Heart right ventricle (tissue), 16 donors: ENCODE results near the gene AGPAT2. TPM values are rescaled to one million over a fixed set of nuclear protein-coding genes. Genes with fewer than 3 reads are reported as not detected.

ENCODE experiments used
- ATAC-seq, 8 donors: fragments of 200-7000 bp; cut with Tn5 transposase; one replicate each; pipeline ENCODE4 v1.9.1; 2020; ENCODE audit warnings: mild to moderate bottlenecking in 8 of 8, moderate library complexity in 8 of 8, moderate number of reproducible peaks in 1 of 8
- DNase-seq, 2 donors: peaks; one replicate each; pipeline ENCODE4 v3.0.0-alpha.2; 2020
- H3K27ac ChIP-seq, 10 donors: fragments of 200-600 bp; sonication (generic) in 2 of 10; one replicate each; pipeline versions ENCODE4 v1.5.0 to v1.8.0; 2020 to 2022; ENCODE audit warnings: mild to moderate bottlenecking in 3 of 10
- H3K27me3 ChIP-seq, 7 donors: fragments of 200-600 bp; one replicate each; pipeline ENCODE4 v1.8.0; 2021 to 2022; ENCODE audit warnings: mild to moderate bottlenecking in 2 of 7
- H3K36me3 ChIP-seq, 9 donors: fragments of 200-600 bp; sonication (generic) in 1 of 9; one replicate each; pipeline versions ENCODE4 v1.5.0 to v1.8.0; 2020 to 2022; ENCODE audit warnings: mild to moderate bottlenecking in 2 of 9
- H3K4me1 ChIP-seq, 9 donors: fragments of 200-600 bp; sonication (generic) in 1 of 9; one replicate each; pipeline versions ENCODE4 v1.5.0 to v1.8.0; 2020 to 2022; ENCODE audit warnings: mild to moderate bottlenecking in 4 of 9
- H3K4me3 ChIP-seq, 10 donors: fragments of 200-600 bp; sonication (generic) in 2 of 10; one replicate each; pipeline versions ENCODE4 v1.5.0 to v1.8.0; 2020 to 2022; ENCODE audit warnings: mild to moderate bottlenecking in 7 of 10, moderate library complexity in 2 of 10
- H3K9me3 ChIP-seq, 11 donors: fragments of 200-600 bp in 10 of 11; sonication (generic) in 2 of 11; one replicate each; pipeline versions ENCODE4 v1.5.0 to v1.8.0; 2013 to 2022; ENCODE audit warnings: mild to moderate bottlenecking in 2 of 11, control low read depth in 1 of 11, moderate library complexity in 1 of 11
- WGBS, 2 donors: extraction: QIAGEN DNeasy Blood & Tissue Kit; methylation state at CpG; one replicate each; pipeline ENCODE4 v1.1.7; 2013; ENCODE audit warnings: inconsistent platforms in 1 of 2; 5-methylcytosine and 5-hydroxymethylcytosine counted together
- intact Hi-C, 10 donors: fragments of 100-400 bp; cut with DNase I; formaldehyde crosslinking; loops; one replicate each; pipeline versions ENCODE4 v1.11.1 to v1.14.2; 2022
- polyA plus RNA-seq, 2 donors: library from polyadenylated mRNA; stranded (reverse); fragments of 200-250 nt; gene quantifications; one replicate each; pipeline ENCODE4 v1.2.3, GENCODE V29; 2013
- total RNA-seq, 10 donors: library from RNA; stranded (reverse); fragmentation: NEBNext Ultra II Directional in 3 of 10; extraction: Animal tissue kit (Norgen Biotek cat#: 25700) in 3 of 10; gene quantifications; one replicate each; pipeline versions ENCODE4 v1.2.1 to v1.2.4, GENCODE V29; 2021 to 2023
- TF ChIP-seq, protein P1 (sequence below), 9 donors: fragments of 200-600 bp; sonication (generic) in 2 of 9; IDR thresholded peaks; one replicate each; pipeline versions ENCODE4 v1.5.0 to v1.8.0; 2021 to 2022; ENCODE audit warnings: antibody characterized with exemption in 9 of 9, mild to moderate bottlenecking in 5 of 9, moderate library complexity in 1 of 9
- donor health status: Arrhythmogenic right ventricular cardiomyopathy.
- donor health status: ischemic (EF 13 %, LVEDD 7.1; RV severe dilation, severe dysfunction).
- donor health status: healthy with polysubstance abuse.
- donor health status: DM: no; HTN: yes; CAD: no.
- donor health status: DM: no; HTN: no; CAD: no.
- donor health status: ischemic (EF 25% LVEDD 6.9; RV normal size, moderate dysfunction).
- donor health status: ischemic (EF 25% LVEDD 5.7; RV mildly dilated, moderate dysfunction).
- donor health status: healthy.
- donor health status: DM: yes; HTN: yes; CAD: no.
- donor health status: Ischemic cardiomyopathy.
- donor health status: ischemic (EF 35%, LVEDD 5.7; RV mildly dilated, moderate dysfunction).
- donor health status: nonischemic (EF 11% LVEDD 7.7; RV severe dilation, severe dysfunction).
- donor health status: DM: yes; HTN: yes; CAD: no.
- donor health status: PGD.
- donor health status: ischemic (EF 29% LVEDD 5.4; RV normal size, mild dysfunction).
- donor health status: nonischemic (EF 23%, LVEDD 6.1; RV moderate dilation, normal function).

Gene AGPAT2
- total and polyA plus RNA-seq, 12 donors: 48.1 to 195 (median 61.5) TPM

DNA sequence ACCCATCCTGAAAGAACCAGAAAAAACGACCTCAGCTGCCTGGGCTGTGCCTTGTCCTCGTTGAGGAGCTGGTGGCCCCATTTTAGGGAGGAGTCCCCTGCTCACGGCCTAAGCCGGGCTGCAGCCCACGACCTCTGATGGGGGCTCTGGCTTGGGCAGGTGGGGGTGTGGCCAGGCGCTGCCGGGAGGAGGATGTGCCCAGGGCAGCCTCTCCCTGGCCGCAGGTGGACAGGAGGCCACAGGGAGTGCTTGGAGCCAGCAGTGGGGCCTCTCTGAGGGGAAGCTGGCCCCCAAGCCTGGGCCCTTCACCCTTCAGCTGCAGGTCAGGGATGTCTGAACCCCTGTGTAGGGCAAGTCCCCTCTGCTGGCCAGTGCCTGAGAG lies 27.6 kb upstream of the AGPAT2 start:
- ATAC-seq: peak in 7 of 8 donors; percentile 8 to 41 (median 19)
- peak overlapping the region; percentile 73 to 92 (median 86) for H3K27ac ChIP-seq
- TF ChIP-seq, protein P1, sequence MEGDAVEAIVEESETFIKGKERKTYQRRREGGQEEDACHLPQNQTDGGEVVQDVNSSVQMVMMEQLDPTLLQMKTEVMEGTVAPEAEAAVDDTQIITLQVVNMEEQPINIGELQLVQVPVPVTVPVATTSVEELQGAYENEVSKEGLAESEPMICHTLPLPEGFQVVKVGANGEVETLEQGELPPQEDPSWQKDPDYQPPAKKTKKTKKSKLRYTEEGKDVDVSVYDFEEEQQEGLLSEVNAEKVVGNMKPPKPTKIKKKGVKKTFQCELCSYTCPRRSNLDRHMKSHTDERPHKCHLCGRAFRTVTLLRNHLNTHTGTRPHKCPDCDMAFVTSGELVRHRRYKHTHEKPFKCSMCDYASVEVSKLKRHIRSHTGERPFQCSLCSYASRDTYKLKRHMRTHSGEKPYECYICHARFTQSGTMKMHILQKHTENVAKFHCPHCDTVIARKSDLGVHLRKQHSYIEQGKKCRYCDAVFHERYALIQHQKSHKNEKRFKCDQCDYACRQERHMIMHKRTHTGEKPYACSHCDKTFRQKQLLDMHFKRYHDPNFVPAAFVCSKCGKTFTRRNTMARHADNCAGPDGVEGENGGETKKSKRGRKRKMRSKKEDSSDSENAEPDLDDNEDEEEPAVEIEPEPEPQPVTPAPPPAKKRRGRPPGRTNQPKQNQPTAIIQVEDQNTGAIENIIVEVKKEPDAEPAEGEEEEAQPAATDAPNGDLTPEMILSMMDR (IDR thresholded peaks at IDR 0.05): no peak
- no peaks in the 10 kb centered on the region for H3K36me3 ChIP-seq
- H3K4me3 ChIP-seq: peak overlapping the region in 1 of 10 donors; percentile 9
- no peaks in the 10 kb centered on the region for H3K9me3 ChIP-seq
- DNase-seq: no peak
- peaks cover 0 to 54% (median 0%) of the 10 kb centered on the region in 7 donors for H3K27me3 ChIP-seq
- H3K4me1 ChIP-seq: peaks cover 14 to 55% (median 47%) of the 10 kb centered on the region in 9 donors
- 52 to 54% methylated on average over 8 of the region's 8 CpGs for whole genome bisulfite sequencing, 2 donors
- intact Hi-C loops: loop anchor here in 1 of 10 donors (5.0 kb wide), 1 partner anchor 58 kb away; no protein-coding TSS in a partner anchor

DNA sequence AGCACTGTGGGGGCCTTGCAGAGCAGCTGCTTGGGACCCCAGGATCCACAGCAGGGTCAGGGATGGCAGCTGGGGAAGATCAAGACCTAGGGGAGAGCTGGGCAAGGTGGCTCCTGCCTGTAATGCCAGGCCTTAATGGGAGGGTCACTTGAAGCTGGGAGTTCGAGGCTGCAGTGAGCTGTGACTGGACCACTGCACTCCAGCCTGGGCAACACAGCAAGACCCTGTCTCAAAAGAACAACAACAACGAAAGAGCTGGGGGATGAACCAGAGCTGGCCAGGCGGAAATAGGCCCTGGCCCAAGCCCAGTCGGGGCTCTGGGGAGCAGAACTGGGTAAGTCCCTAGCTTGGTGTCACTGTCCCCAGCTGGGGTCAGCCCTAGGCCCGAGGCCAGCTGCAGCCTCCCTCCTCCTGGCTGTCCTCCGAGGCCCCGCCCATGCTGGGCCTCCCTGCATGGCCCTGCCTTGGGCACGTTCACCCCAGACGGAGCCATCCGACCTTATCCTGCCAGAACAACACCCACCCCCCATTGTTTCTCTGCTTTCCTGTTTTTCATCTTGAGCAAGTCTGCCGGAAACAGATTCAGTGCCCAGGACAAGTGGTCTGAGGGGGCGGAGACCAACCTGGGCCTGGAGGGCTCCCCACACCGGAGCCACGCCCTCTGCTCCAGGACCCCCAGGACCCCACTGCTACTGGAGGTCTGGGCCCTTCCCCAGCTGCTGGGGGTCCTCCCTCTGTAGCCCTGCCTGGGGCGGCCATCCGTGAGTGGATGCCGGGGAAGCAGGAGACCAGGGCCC lies 27.0 kb upstream of the AGPAT2 start:
- H3K27ac ChIP-seq: peak overlapping the region; percentile 73 to 92 (median 86)
- peak; percentile 60 to 82 for DNase-seq
- H3K4me3 ChIP-seq: peak overlapping the region in 4 of 10 donors; percentile 69 to 90 (median 72)
- peaks cover 14 to 51% (median 43%) of the 10 kb centered on the region in 9 donors for H3K4me1 ChIP-seq
- TF ChIP-seq, protein P1 (IDR thresholded peaks at IDR 0.05): no peak
- H3K36me3 ChIP-seq: no peaks in the 10 kb centered on the region
- H3K27me3 ChIP-seq: peaks cover 0 to 54% (median 0%) of the 10 kb centered on the region in 7 donors
- WGBS, 2 donors: 46 to 61% methylated on average over 17 of the region's 17 CpGs
- no peaks in the 10 kb centered on the region for H3K9me3 ChIP-seq
- intact Hi-C loops: loop anchor here in 1 of 10 donors (5.0 kb wide), 1 partner anchor 57 kb away; no protein-coding TSS in a partner anchor
- ATAC-seq: peak; percentile 40 to 73 (median 70)

DNA sequence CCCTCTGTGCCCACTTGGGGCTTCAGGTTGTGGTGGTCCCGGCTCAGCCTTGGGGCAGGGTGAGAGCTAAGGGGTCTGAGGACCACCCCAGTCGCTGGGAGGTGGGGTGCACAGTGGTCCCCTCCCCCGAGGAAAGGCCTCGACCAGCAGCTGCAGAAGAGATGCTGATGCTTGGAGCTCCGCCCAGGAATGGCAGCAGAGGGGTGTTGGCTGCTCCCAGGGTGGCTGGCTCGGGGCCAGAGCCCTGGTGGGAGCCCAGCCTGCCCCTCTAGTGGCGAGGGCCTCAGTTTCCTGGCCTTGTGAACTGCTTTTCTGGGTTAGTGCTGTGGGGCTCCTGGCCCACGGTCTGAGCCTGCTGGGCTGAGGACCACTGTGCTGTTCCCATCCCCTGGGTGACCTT lies 26.3 kb upstream of the AGPAT2 start:
- H3K27me3 ChIP-seq: peaks cover 0 to 54% (median 0%) of the 10 kb centered on the region in 7 donors
- ATAC-seq (peak in 6 of 8 donors; percentile 7 to 38 (median 14)), DNase-seq (peak in 1 of 2 donors; percentile 64)
- TF ChIP-seq, protein P1 (IDR thresholded peaks at IDR 0.05): no peak
- intact Hi-C loops: loop anchor here in 1 of 10 donors (5.0 kb wide), 1 partner anchor 56 kb away; no protein-coding TSS in a partner anchor
- peaks cover 14 to 45% (median 38%) of the 10 kb centered on the region in 9 donors for H3K4me1 ChIP-seq
- no peaks in the 10 kb centered on the region for H3K36me3 ChIP-seq
- peak overlapping the region; percentile 54 to 90 (median 73) for H3K4me3 ChIP-seq
- 40 to 44% methylated on average over 8 of the region's 8 CpGs for WGBS, 2 donors
- no peaks in the 10 kb centered on the region for H3K9me3 ChIP-seq
- H3K27ac ChIP-seq: peak overlapping the region; percentile 47 to 92 (median 86)

DNA sequence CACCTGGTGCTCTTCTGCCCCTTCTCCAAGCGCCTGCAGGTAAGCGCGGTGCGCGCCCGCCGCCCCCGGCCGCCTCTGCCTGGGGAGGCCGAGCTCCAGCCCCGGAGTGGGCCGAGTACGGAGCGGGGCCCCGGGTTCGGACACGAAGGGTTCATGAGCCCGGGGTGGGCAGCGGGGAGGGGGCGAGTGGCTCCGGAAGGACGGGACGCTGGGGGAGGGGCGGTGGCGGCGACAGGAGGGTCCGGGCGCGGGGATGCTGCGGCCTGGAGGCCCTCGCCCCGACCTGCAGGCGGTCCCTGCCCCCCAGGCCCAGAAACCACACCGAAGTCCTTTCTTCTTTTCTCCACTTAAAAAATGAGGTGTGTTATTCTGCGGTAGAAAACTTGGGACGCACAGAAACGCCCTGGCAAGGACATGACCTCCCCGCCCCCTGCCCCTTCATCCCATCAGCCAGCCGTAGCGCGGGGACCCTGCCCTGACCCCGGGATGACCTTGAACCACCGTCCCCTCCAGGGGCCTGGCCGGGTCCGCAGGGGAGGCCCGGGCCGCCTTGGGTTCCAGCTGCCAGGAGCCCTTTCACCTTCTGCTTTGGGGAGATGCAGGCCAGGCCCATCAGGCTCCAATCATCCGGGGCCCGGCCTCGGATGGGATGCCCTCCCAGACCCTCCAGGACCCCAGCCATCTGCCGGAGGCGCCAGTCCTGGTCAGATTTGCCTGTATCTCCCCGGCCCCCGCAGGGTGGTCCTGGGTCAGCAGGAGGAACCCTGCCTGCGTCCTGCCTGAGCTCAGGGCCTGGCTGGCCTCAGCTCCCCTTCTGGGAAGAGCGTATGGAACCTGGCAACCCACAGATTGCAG lies 25.7 kb upstream of the AGPAT2 start:
- TF ChIP-seq, protein P1 (IDR thresholded peaks at IDR 0.05): no peak
- Histone ChIP-seq H3K4me3 (peak overlapping the region; percentile 54 to 90 (median 73)), H3K27ac (peak overlapping the region; percentile 47 to 92 (median 86)), H3K4me1 (peaks cover 14 to 45% (median 38%) of the 10 kb centered on the region in 9 donors), H3K27me3 (peaks cover 0 to 54% (median 0%) of the 10 kb centered on the region in 7 donors), H3K36me3 (no peaks in the 10 kb centered on the region), H3K9me3 (no peaks in the 10 kb centered on the region)
- intact Hi-C loops: loop anchor here in 1 of 10 donors (5.0 kb wide), 1 partner anchor 56 kb away; no protein-coding TSS in a partner anchor
- DNase-seq: no peak
- ATAC-seq: peak in 3 of 8 donors; percentile 1 to 12 (median 7)
- WGBS, 2 donors: 5 to 6% methylated on average over 45 to 56 of the region's 56 CpGs
